ENCODE results near the gene MYLK.

Gene MYLK

GRCh38 chr3:123695731-123696640 is 188.1 kb downstream of the MYLK start:
- no peak for DNase-seq

GRCh38 chr3:123695152-123695551 is 189.0 kb downstream of the MYLK start:
- DNase-seq: no peak

- DNase-seq: peak; percentile 28
Measured at GRCh38 chr3:123694366-123695087, 189.6 kb downstream of the MYLK start.

GRCh38 chr3:123693584-123694190 is 190.4 kb downstream of the MYLK start:
- DNase-seq: no peak

- no peak for DNase-seq
Measured at GRCh38 chr3:123692671-123693070, 191.5 kb downstream of the MYLK start.

- no peak for DNase-seq
Measured at GRCh38 chr3:123692041-123692440, 192.1 kb downstream of the MYLK start.

- no peak for DNase-seq
Measured at GRCh38 chr3:123689831-123690230, 194.3 kb downstream of the MYLK start.

GRCh38 chr3:123688241-123688747 is 195.8 kb downstream of the MYLK start:
- DNase-seq: peak; percentile 90

- DNase-seq: no peak
Measured at GRCh38 chr3:123687286-123687685, 196.8 kb downstream of the MYLK start.

GRCh38 chr3:123686251-123686650 is 197.9 kb downstream of the MYLK start:
- peak; percentile 22 for DNase-seq

- no peak for DNase-seq
Measured at GRCh38 chr3:123685780-123686179, 198.4 kb downstream of the MYLK start.

GRCh38 chr3:123684636-123685035 is 199.5 kb downstream of the MYLK start:
- DNase-seq: no peak

GRCh38 chr3:123684209-123684608 is 199.9 kb downstream of the MYLK start:
- no peak for DNase-seq

- DNase-seq: no peak
Measured at GRCh38 chr3:123683505-123684154, 200.5 kb downstream of the MYLK start.

- DNase-seq: no peak
Measured at GRCh38 chr3:123682781-123683504, 201.2 kb downstream of the MYLK start.

GRCh38 chr3:123682302-123682701 is 201.8 kb downstream of the MYLK start:
- DNase-seq: no peak

GRCh38 chr3:123679712-123680386 is 204.3 kb downstream of the MYLK start:
- DNase-seq: no peak

- peak; percentile 96 for DNase-seq
Measured at GRCh38 chr3:123678108-123678511, 206.0 kb downstream of the MYLK start.

GRCh38 chr3:123672429-123673146 is 211.5 kb downstream of the MYLK start:
- no peak for DNase-seq

GRCh38 chr3:123670743-123671142 is 213.4 kb downstream of the MYLK start:
- no peak for DNase-seq

- no peak for DNase-seq
Measured at GRCh38 chr3:123668906-123669305, 215.2 kb downstream of the MYLK start.

Data from fibroblast of skin of abdomen (primary cell).